ENCODE measurements around the gene FBXW7.

Gene FBXW7

GRCh38 chr4:152510349-152511147 lies 25.3 kb downstream of the FBXW7 start:
- DNase-seq (ENCODE audit: low spot score): no peak

GRCh38 chr4:152509595-152510225 lies 26.2 kb downstream of the FBXW7 start:
- DNase-seq (ENCODE audit: low spot score): no peak

- DNase-seq (ENCODE audit: low spot score): no peak
Measured at GRCh38 chr4:152508818-152509217, 27.1 kb downstream of the FBXW7 start.

- DNase-seq (ENCODE audit: low spot score): no peak
Measured at GRCh38 chr4:152508386-152508785, 27.5 kb downstream of the FBXW7 start.

GRCh38 chr4:152503653-152504290 lies 32.1 kb downstream of the FBXW7 start:
- DNase-seq (ENCODE audit: low spot score): no peak

GRCh38 chr4:152501846-152502536 lies 33.9 kb downstream of the FBXW7 start:
- no peak for DNase-seq (ENCODE audit: low spot score)

GRCh38 chr4:152500800-152501434 lies 35.0 kb downstream of the FBXW7 start:
- peak; percentile 73 for DNase-seq (ENCODE audit: low spot score)

GRCh38 chr4:152500275-152500674 lies 35.6 kb downstream of the FBXW7 start:
- DNase-seq (ENCODE audit: low spot score): no peak

- no peak for DNase-seq (ENCODE audit: low spot score)
Measured at GRCh38 chr4:152499344-152499743, 36.5 kb downstream of the FBXW7 start.

GRCh38 chr4:152494020-152494419 lies 41.9 kb downstream of the FBXW7 start:
- no peak for DNase-seq (ENCODE audit: low spot score)

- DNase-seq (ENCODE audit: low spot score): no peak
Measured at GRCh38 chr4:152488246-152488645, 47.6 kb downstream of the FBXW7 start.

- DNase-seq (ENCODE audit: low spot score): peak; percentile 9
Measured at GRCh38 chr4:152486429-152487389, 49.2 kb downstream of the FBXW7 start.

- DNase-seq (ENCODE audit: low spot score): no peak
Measured at GRCh38 chr4:152485726-152486276, 50.1 kb downstream of the FBXW7 start.

GRCh38 chr4:152482211-152482610 lies 53.7 kb downstream of the FBXW7 start:
- no peak for DNase-seq (ENCODE audit: low spot score)

GRCh38 chr4:152480901-152481300 lies 55.0 kb downstream of the FBXW7 start:
- DNase-seq (ENCODE audit: low spot score): no peak

GRCh38 chr4:152480326-152480725 lies 55.6 kb downstream of the FBXW7 start:
- no peak for DNase-seq (ENCODE audit: low spot score)

GRCh38 chr4:152479428-152480026 lies 56.4 kb downstream of the FBXW7 start:
- DNase-seq (ENCODE audit: low spot score): no peak

- DNase-seq (ENCODE audit: low spot score): peak; percentile 13
Measured at GRCh38 chr4:152478461-152479237, 57.2 kb downstream of the FBXW7 start.

GRCh38 chr4:152476796-152477195 lies 59.1 kb downstream of the FBXW7 start:
- DNase-seq (ENCODE audit: low spot score): no peak

All from SK-N-DZ (cell line).